ENCODE results near the gene OLFM2.
"Not testable (repeated sequence)": the region's sequence is repeated elsewhere in the genome, so short reads cannot be mapped to it uniquely, and the experiment has no call there.

OLFM2 gene

GRCh38 chr19:9931629-9932028 is 4.7 kb downstream of the OLFM2 start:
- no peaks in the 10 kb centered on the region for H3K9me3 ChIP-seq (ENCODE audit: insufficient read depth, low read depth, low read length)
- no peaks in the 10 kb centered on the region for H3K79me2 ChIP-seq (ENCODE audit: insufficient read depth, low read length)
- no peak overlapping the region for H3K9ac ChIP-seq (ENCODE audit: low read depth, low read length, poor library complexity, severe bottlenecking)
- no peak overlapping the region for H3K4me3 ChIP-seq (ENCODE audit: low read length, poor library complexity, severe bottlenecking)
- no peak overlapping the region for H2AFZ ChIP-seq (ENCODE audit: low read length)
- H4K20me1 ChIP-seq (ENCODE audit: insufficient read depth, low read length, poor library complexity, severe bottlenecking): no peaks in the 10 kb centered on the region
- no peaks in the 10 kb centered on the region for H3K9me2 ChIP-seq (replicated peaks; ENCODE audit: low read depth, low read length)
- no peaks in the 10 kb centered on the region for H3K36me3 ChIP-seq (ENCODE audit: insufficient read depth, low read length)
- no peak overlapping the region for H3K4me2 ChIP-seq (ENCODE audit: low read depth, low read length, poor library complexity, severe bottlenecking)
- no peaks in the 10 kb centered on the region for H3F3A ChIP-seq (ENCODE audit: low read depth)
- H3K4me1 ChIP-seq (ENCODE audit: insufficient read depth, low read length, poor library complexity, severe bottlenecking): no peaks in the 10 kb centered on the region
- H3K27me3 ChIP-seq (ENCODE audit: insufficient read depth, low read length, poor library complexity, severe bottlenecking): no peaks in the 10 kb centered on the region
- TF ChIP-seq CTCF (conservative IDR thresholded peaks at IDR 0.05; ENCODE audit: low read length) (no peak), EZH2phosphoT487 (IDR thresholded peaks at IDR 0.05; ENCODE audit: borderline replicate concordance) (no peak)

- Histone ChIP-seq H4K20me1 (ENCODE audit: insufficient read depth, low read length, poor library complexity, severe bottlenecking) (no peaks in the 10 kb centered on the region), H3K4me1 (ENCODE audit: insufficient read depth, low read length, poor library complexity, severe bottlenecking) (no peaks in the 10 kb centered on the region), H3F3A (ENCODE audit: low read depth) (no peaks in the 10 kb centered on the region), H3K4me2 (ENCODE audit: low read depth, low read length, poor library complexity, severe bottlenecking) (no peak overlapping the region), H3K36me3 (ENCODE audit: insufficient read depth, low read length) (no peaks in the 10 kb centered on the region), H3K79me2 (ENCODE audit: insufficient read depth, low read length) (no peaks in the 10 kb centered on the region), H3K9me3 (ENCODE audit: insufficient read depth, low read depth, low read length) (no peaks in the 10 kb centered on the region), H3K4me3 (ENCODE audit: low read length, poor library complexity, severe bottlenecking) (no peak overlapping the region), H2AFZ (ENCODE audit: low read length) (no peak overlapping the region), H3K9me2 (replicated peaks; ENCODE audit: low read depth, low read length) (no peaks in the 10 kb centered on the region), H3K9ac (ENCODE audit: low read depth, low read length, poor library complexity, severe bottlenecking) (no peak overlapping the region), H3K27me3 (ENCODE audit: insufficient read depth, low read length, poor library complexity, severe bottlenecking) (no peaks in the 10 kb centered on the region)
- TF ChIP-seq CTCF (conservative IDR thresholded peaks at IDR 0.05; ENCODE audit: low read length) (no peak), EZH2phosphoT487 (IDR thresholded peaks at IDR 0.05; ENCODE audit: borderline replicate concordance) (no peak)
Measured at GRCh38 chr19:9923440-9923839, 12.9 kb downstream of the OLFM2 start.

GRCh38 chr19:9922782-9923379 is 13.4 kb downstream of the OLFM2 start:
- H3F3A ChIP-seq (ENCODE audit: low read depth); H3K36me3 ChIP-seq (ENCODE audit: insufficient read depth, low read length); H2AFZ ChIP-seq (ENCODE audit: low read length); H4K20me1 ChIP-seq (ENCODE audit: insufficient read depth, low read length, poor library complexity, severe bottlenecking); H3K9ac ChIP-seq (ENCODE audit: low read depth, low read length, poor library complexity, severe bottlenecking); H3K4me2 ChIP-seq (ENCODE audit: low read depth, low read length, poor library complexity, severe bottlenecking); H3K9me2 ChIP-seq (replicated peaks; ENCODE audit: low read depth, low read length); H3K4me3 ChIP-seq (ENCODE audit: low read length, poor library complexity, severe bottlenecking); H3K79me2 ChIP-seq (ENCODE audit: insufficient read depth, low read length); H3K9me3 ChIP-seq (ENCODE audit: insufficient read depth, low read depth, low read length); H3K27me3 ChIP-seq (ENCODE audit: insufficient read depth, low read length, poor library complexity, severe bottlenecking); H3K4me1 ChIP-seq (ENCODE audit: insufficient read depth, low read length, poor library complexity, severe bottlenecking): not testable (repeated sequence)

GRCh38 chr19:9917321-9917720 is 19.0 kb downstream of the OLFM2 start:
- Histone ChIP-seq H3K4me2 (ENCODE audit: low read depth, low read length, poor library complexity, severe bottlenecking) (peak overlapping the region; percentile 18), H3K9ac (ENCODE audit: low read depth, low read length, poor library complexity, severe bottlenecking) (no peak overlapping the region)

More at GRCh38 chr19:9917321-9917720, 19.0 kb downstream of the OLFM2 start:
- H3K9me3 ChIP-seq (ENCODE audit: insufficient read depth, low read depth, low read length): no peaks in the 10 kb centered on the region
- no peaks in the 10 kb centered on the region for H4K20me1 ChIP-seq (ENCODE audit: insufficient read depth, low read length, poor library complexity, severe bottlenecking)
- H3K36me3 ChIP-seq (ENCODE audit: insufficient read depth, low read length): no peaks in the 10 kb centered on the region
- no peaks in the 10 kb centered on the region for H3F3A ChIP-seq (ENCODE audit: low read depth)
- H3K27me3 ChIP-seq (ENCODE audit: insufficient read depth, low read length, poor library complexity, severe bottlenecking): no peaks in the 10 kb centered on the region
- no peaks in the 10 kb centered on the region for H3K4me1 ChIP-seq (ENCODE audit: insufficient read depth, low read length, poor library complexity, severe bottlenecking)
- peak overlapping the region; percentile 42 for H2AFZ ChIP-seq (ENCODE audit: low read length)
- H3K9me2 ChIP-seq (replicated peaks; ENCODE audit: low read depth, low read length): no peaks in the 10 kb centered on the region
- no peaks in the 10 kb centered on the region for H3K79me2 ChIP-seq (ENCODE audit: insufficient read depth, low read length)
- H3K4me3 ChIP-seq (ENCODE audit: low read length, poor library complexity, severe bottlenecking): no peak overlapping the region
- no peak for TF ChIP-seq EZH2phosphoT487 (IDR thresholded peaks at IDR 0.05; ENCODE audit: borderline replicate concordance)
- TF ChIP-seq CTCF (conservative IDR thresholded peaks at IDR 0.05; ENCODE audit: low read length): no peak

Measured in Loucy (cell line).